Amygdala (tissue), 56 donors: ENCODE data around the gene SDK2.
A peak's percentile ranks its signal among the peaks of the same experiment; 100 is the strongest.

Experiments used
- DNase-seq, 56 donors: peaks; one replicate each; lab custom pipeline; 2025; lab: John Stamatoyannopoulos, UW

Gene SDK2

GRCh38 chr17:73387746-73388577, 256.3 kb downstream of the SDK2 start:
- DNase-seq: no peak

GRCh38 chr17:73386561-73386960, 257.7 kb downstream of the SDK2 start:
- no peak for DNase-seq

GRCh38 chr17:73384926-73385325, 259.3 kb downstream of the SDK2 start:
- no peak for DNase-seq

- DNase-seq: no peak
These were observed 263.7 kb downstream of the SDK2 start for GRCh38 chr17:73380439-73381106.

- peak in 12 of 56 donors; percentile 8 to 48 (median 23) for DNase-seq
These were observed 264.4 kb downstream of the SDK2 start for GRCh38 chr17:73379826-73380225.

GRCh38 chr17:73378974-73379470, 265.2 kb downstream of the SDK2 start:
- DNase-seq: no peak

GRCh38 chr17:73376636-73377035, 267.6 kb downstream of the SDK2 start:
- no peak for DNase-seq

GRCh38 chr17:73376152-73376551, 268.1 kb downstream of the SDK2 start:
- no peak for DNase-seq

- no peak for DNase-seq
These were observed 272.4 kb downstream of the SDK2 start for GRCh38 chr17:73371836-73372235.

GRCh38 chr17:73371285-73371684, 273.0 kb downstream of the SDK2 start:
- no peak for DNase-seq

GRCh38 chr17:73369817-73370490, 274.3 kb downstream of the SDK2 start:
- peak in 55 of 56 donors; percentile 27 to 92 (median 64) for DNase-seq

GRCh38 chr17:73369111-73369521, 275.1 kb downstream of the SDK2 start:
- peak in 6 of 56 donors; percentile 12 to 44 (median 28) for DNase-seq

- no peak for DNase-seq
These were observed 276.1 kb downstream of the SDK2 start for GRCh38 chr17:73368085-73368631.

- peak in 7 of 56 donors; percentile 11 to 45 (median 22) for DNase-seq
These were observed 278.2 kb downstream of the SDK2 start for GRCh38 chr17:73365906-73366623.

- DNase-seq: peak in 12 of 56 donors; percentile 6 to 51 (median 36)
These were observed 278.9 kb downstream of the SDK2 start for GRCh38 chr17:73365301-73365874.

- no peak for DNase-seq
These were observed 280.1 kb downstream of the SDK2 start for GRCh38 chr17:73364155-73364522.

- no peak for DNase-seq
These were observed 280.6 kb downstream of the SDK2 start for GRCh38 chr17:73363442-73364154.

GRCh38 chr17:73362697-73363096, 281.5 kb downstream of the SDK2 start:
- DNase-seq: peak in 5 of 56 donors; percentile 14 to 33 (median 16)
